Natural killer cell (primary cell): ENCODE results near the gene NXPH4. TPM values are rescaled to one million over a fixed set of nuclear protein-coding genes. Genes with fewer than 3 reads are reported as not detected.

Experiments used
- ATAC-seq, 3 donors: fragments of 150-1000 bp in 2 of 3; fragments of 200-7000 bp in 1 of 3; cut with Tn5 transposase; 1 replicate in 1 of 3; 2 replicates in 2 of 3; pipeline ENCODE4 v1.10.0; 2021; ENCODE audit warnings: mild to moderate bottlenecking in 2 of 3, moderate library complexity in 2 of 3
- DNase-seq, 2 donors: peaks; one replicate each; pipeline versions ENCODE4 v3.0.0 to v3.0.0-alpha.2; 2013 to 2021; ENCODE audit warnings: mixed read lengths in 1 of 2
- H3K27ac ChIP-seq: one replicate; pipeline ENCODE4 v1.5.1; 2013; ENCODE audit warnings: mild to moderate bottlenecking, low read length
- H3K27me3 ChIP-seq: one replicate; pipeline ENCODE4 v1.6.1; 2013; ENCODE audit warnings: low read length; ENCODE audit not compliant: control insufficient read depth, insufficient read depth
- H3K36me3 ChIP-seq: one replicate; pipeline ENCODE4 v1.6.1; 2013; ENCODE audit warnings: low read length; ENCODE audit not compliant: control insufficient read depth, insufficient read depth
- H3K4me1 ChIP-seq: one replicate; pipeline ENCODE4 v1.6.1; 2013; ENCODE audit warnings: low read length; ENCODE audit not compliant: control insufficient read depth, insufficient read depth
- H3K4me3 ChIP-seq: one replicate; pipeline ENCODE4 v1.5.1; 2013; ENCODE audit warnings: low read length
- H3K9me3 ChIP-seq: one replicate; pipeline ENCODE4 v1.6.1; 2013; ENCODE audit warnings: low read length; ENCODE audit not compliant: control insufficient read depth, insufficient read depth
- H3K27ac Mint-ChIP-seq, 2 donors: one replicate each; pipeline ENCODE4 v1.8.0; 2022; ENCODE audit warnings: mild to moderate bottlenecking in 2 of 2, mixed read lengths in 2 of 2, moderate library complexity in 1 of 2
- H3K27me3 Mint-ChIP-seq, 2 donors: one replicate each; pipeline ENCODE4 v1.8.0; 2022; ENCODE audit warnings: low read depth in 2 of 2, mixed read lengths in 2 of 2
- H3K36me3 Mint-ChIP-seq: one replicate; pipeline ENCODE4 v1.8.0; 2022; ENCODE audit warnings: mixed read lengths
- H3K4me1 Mint-ChIP-seq, 2 donors: one replicate each; pipeline ENCODE4 v1.8.0; 2022; ENCODE audit warnings: mixed read lengths in 2 of 2
- H3K4me3 Mint-ChIP-seq: one replicate; pipeline ENCODE4 v1.8.0; 2022; ENCODE audit warnings: mild to moderate bottlenecking, moderate library complexity, mixed read lengths
- H3K9me3 Mint-ChIP-seq, 2 donors: one replicate each; pipeline ENCODE4 v1.8.0; 2022; ENCODE audit warnings: mixed read lengths in 2 of 2
- CTCF ChIP-seq: fragments of 200-600 bp; IDR thresholded peaks from one replicate; pipeline ENCODE4 v1.8.0; 2022; ENCODE audit warnings: antibody characterized with exemption
- WGBS: methylation state at CpG from one replicate; pipeline ENCODE4 v1.1.7; 2013; ENCODE audit warnings: missing lambda C conversion rate; ENCODE audit not compliant: insufficient coverage; 5-methylcytosine and 5-hydroxymethylcytosine counted together
- intact Hi-C: fragments of 100-400 bp; cut with micrococcal nuclease; formaldehyde crosslinking; loops from one replicate; pipeline ENCODE4 v1.14.2; 2022
- total RNA-seq, 4 donors: library from RNA; stranded (reverse); fragments of 120-200 nt in 1 of 4; gene quantifications; one replicate each; pipeline versions ENCODE4 v1.2.3 to v1.2.4, GENCODE V29; 2013 to 2022

NXPH4 gene
- total RNA-seq, 3 donors from 2014 or later (not counting 1 experiment from before 2014, with no cell fraction given): 0.82 TPM; not detected in 2

GRCh38 chr12:57224973-57225679 is 8.5 kb downstream of the NXPH4 start:
- Histone ChIP-seq H3K9me3 (no peaks in the 10 kb centered on the region), H3K27me3 (peaks cover 57% of the 10 kb centered on the region), H3K27ac (no peak overlapping the region), H3K4me1 (peaks cover 92% of the 10 kb centered on the region), H3K36me3 (no peaks in the 10 kb centered on the region), H3K4me3 (no peak overlapping the region)
- H3K36me3 Mint-ChIP-seq: no peaks in the 10 kb centered on the region
- peak overlapping the region in 1 of 2 donors; percentile 82 for H3K27ac Mint-ChIP-seq
- 4% methylated on average over 61 of the region's 61 CpGs for WGBS
- no peak for ATAC-seq
- peaks cover 54 to 82% of the 10 kb centered on the region in 2 donors for H3K4me1 Mint-ChIP-seq
- peak; percentile 63 to 90 for DNase-seq
- H3K4me3 Mint-ChIP-seq: peak overlapping the region; percentile 47
- peak; percentile 60 for TF ChIP-seq CTCF
- intact Hi-C loops: loop anchor here (1.0 kb wide), 1 partner anchor 9 kb away; the partner anchor contains the start of gene NXPH4
- H3K9me3 Mint-ChIP-seq: no peaks in the 10 kb centered on the region
- peaks cover 46 to 58% of the 10 kb centered on the region in 2 donors for H3K27me3 Mint-ChIP-seq

DNA sequence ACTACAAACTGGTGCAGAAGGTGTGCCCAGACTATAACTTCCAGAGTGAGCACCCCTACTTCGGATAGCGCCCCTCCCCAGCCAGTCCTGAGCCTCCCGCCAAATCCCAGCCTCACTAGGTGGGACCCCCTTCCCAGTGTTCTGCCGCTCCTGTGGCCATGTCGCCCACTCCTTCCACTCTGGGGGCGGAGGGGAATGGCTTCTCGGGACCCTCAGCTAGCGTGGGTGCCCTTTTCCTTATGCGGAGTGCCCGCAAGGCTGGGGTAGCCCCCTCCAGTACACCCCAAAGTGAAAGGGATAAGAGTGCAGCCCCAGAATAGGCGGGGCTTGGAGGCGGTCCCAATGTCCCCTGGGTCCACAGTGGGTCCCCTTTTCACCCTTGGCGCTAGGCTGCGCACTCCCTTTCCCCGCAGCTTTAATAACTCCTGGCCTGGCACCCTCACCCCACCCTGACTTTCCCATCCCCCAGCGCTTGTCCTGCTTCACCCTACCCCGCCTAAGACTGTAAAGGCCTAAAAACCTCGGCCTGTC is 9.2 kb downstream of the NXPH4 start:
- peaks cover 42 to 55% of the 10 kb centered on the region in 2 donors for H3K27me3 Mint-ChIP-seq
- 23% methylated on average over 18 of the region's 18 CpGs for WGBS
- peaks cover 93% of the 10 kb centered on the region for H3K4me1 ChIP-seq

GRCh38 chr12:57226588-57227314 is 10.2 kb downstream of the NXPH4 start:
- H3K4me3 Mint-ChIP-seq: peak overlapping the region; percentile 54
- WGBS: 6% methylated on average over 27 of the region's 35 CpGs
- peaks cover 88% of the 10 kb centered on the region for H3K4me1 ChIP-seq
- H3K27me3 ChIP-seq: peaks cover 45% of the 10 kb centered on the region
- no peaks in the 10 kb centered on the region for H3K36me3 Mint-ChIP-seq
- no peak for DNase-seq
- H3K4me3 ChIP-seq: no peak overlapping the region
- H3K9me3 Mint-ChIP-seq: no peaks in the 10 kb centered on the region
- peaks cover 3% of the 10 kb centered on the region for H3K36me3 ChIP-seq
- no peak for TF ChIP-seq CTCF
- no peak overlapping the region for H3K27ac ChIP-seq
- H3K27me3 Mint-ChIP-seq: peaks cover 32 to 47% of the 10 kb centered on the region in 2 donors
- intact Hi-C loops: no loop called here
- H3K4me1 Mint-ChIP-seq: peaks cover 61 to 77% of the 10 kb centered on the region in 2 donors
- H3K9me3 ChIP-seq: no peaks in the 10 kb centered on the region
- no peak for ATAC-seq
- H3K27ac Mint-ChIP-seq: peak overlapping the region in 1 of 2 donors; percentile 6

More for the DNA sequence above, 9.2 kb downstream of the NXPH4 start:
- H3K27me3 ChIP-seq: peaks cover 55% of the 10 kb centered on the region
- DNase-seq: no peak
- Mint-ChIP-seq H3K9me3 (no peaks in the 10 kb centered on the region), H3K27ac (peak overlapping the region in 1 of 2 donors; percentile 6), H3K4me3 (peak overlapping the region; percentile 47), H3K36me3 (no peaks in the 10 kb centered on the region), H3K4me1 (peaks cover 60 to 84% of the 10 kb centered on the region in 2 donors)
- H3K4me3 ChIP-seq: no peak overlapping the region
- H3K9me3 ChIP-seq: no peaks in the 10 kb centered on the region
- no peak for ATAC-seq
- no peak overlapping the region for H3K27ac ChIP-seq
- no peak for TF ChIP-seq CTCF
- intact Hi-C loops: loop anchor here (1.0 kb wide), 1 partner anchor 9 kb away; the partner anchor contains the start of gene NXPH4
- H3K36me3 ChIP-seq: no peaks in the 10 kb centered on the region
